ENCODE data around the gene MGAT4D. TPM values are rescaled to one million over a fixed set of nuclear protein-coding genes. Genes with fewer than 3 reads are reported as not detected.
"Not testable (repeated sequence)": the region's sequence is repeated elsewhere in the genome, so short reads cannot be mapped to it uniquely, and the experiment has no call there.

The MGAT4D gene
- total and polyA plus RNA-seq, 7 donors: not detected

DNA sequence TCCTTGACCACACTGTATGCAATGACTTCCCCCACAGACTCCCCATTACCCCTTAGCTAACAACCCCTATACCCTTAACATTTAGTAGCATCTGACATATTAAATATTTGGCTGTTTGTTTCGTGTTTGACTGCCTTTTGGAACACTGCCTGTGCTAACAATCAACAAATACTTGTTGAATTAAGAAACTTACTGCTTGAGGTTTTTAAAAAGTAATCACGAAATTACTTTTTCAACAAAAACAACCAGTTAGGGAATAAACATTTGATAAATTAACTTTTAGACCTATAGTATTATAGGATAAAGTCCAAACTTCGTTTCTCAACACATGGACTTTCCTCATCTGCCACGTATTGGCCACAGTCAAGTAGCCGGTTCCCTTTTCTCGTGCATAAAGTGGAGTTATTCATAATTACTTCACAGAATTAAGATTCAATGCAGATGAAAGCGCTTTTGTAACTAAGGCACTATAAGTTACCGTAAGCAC, 25.3 kb upstream of the MGAT4D start:
- DNase-seq: no peak
- Histone ChIP-seq H3K36me3 (ENCODE audit: insufficient read depth in 1 of 2, low read depth in 1 of 2) (peaks cover 0 to 30% of the 10 kb centered on the region in 2 donors), H3K4me3 (peak overlapping the region; percentile 100), H3K27me3 (ENCODE audit: insufficient read depth in 3 of 3, low read length in 2 of 3) (no peaks in the 10 kb centered on the region), H3K9me3 (no peaks in the 10 kb centered on the region), H3K4me1 (peaks cover 9% of the 10 kb centered on the region), H3K27ac (peak overlapping the region; percentile 92)
- TF ChIP-seq, protein P1, sequence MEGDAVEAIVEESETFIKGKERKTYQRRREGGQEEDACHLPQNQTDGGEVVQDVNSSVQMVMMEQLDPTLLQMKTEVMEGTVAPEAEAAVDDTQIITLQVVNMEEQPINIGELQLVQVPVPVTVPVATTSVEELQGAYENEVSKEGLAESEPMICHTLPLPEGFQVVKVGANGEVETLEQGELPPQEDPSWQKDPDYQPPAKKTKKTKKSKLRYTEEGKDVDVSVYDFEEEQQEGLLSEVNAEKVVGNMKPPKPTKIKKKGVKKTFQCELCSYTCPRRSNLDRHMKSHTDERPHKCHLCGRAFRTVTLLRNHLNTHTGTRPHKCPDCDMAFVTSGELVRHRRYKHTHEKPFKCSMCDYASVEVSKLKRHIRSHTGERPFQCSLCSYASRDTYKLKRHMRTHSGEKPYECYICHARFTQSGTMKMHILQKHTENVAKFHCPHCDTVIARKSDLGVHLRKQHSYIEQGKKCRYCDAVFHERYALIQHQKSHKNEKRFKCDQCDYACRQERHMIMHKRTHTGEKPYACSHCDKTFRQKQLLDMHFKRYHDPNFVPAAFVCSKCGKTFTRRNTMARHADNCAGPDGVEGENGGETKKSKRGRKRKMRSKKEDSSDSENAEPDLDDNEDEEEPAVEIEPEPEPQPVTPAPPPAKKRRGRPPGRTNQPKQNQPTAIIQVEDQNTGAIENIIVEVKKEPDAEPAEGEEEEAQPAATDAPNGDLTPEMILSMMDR (IDR thresholded peaks at IDR 0.05): no peak
- ATAC-seq: peak in 1 of 4 donors; percentile 3
- 10 to 15% (median 12%) methylated on average over 8 of the region's 8 CpGs for WGBS, 3 donors
- intact Hi-C loops (cut with DNase I): loop anchor here (5.0 to 10.0 kb wide), 3 partner anchors 149 to 329 kb away; partner anchors contain the start of gene SCOC (in 2 of the 2)

- TF ChIP-seq, protein P1 (IDR thresholded peaks at IDR 0.05): no peak
- DNase-seq (no peak), ATAC-seq (no peak)
- H3K4me1 ChIP-seq: no peaks in the 10 kb centered on the region
- no peaks in the 10 kb centered on the region for H3K27me3 ChIP-seq (ENCODE audit: insufficient read depth in 3 of 3, low read length in 2 of 3)
- intact Hi-C loops (cut with DNase I): no loop called here
- no peaks in the 10 kb centered on the region for H3K36me3 ChIP-seq (ENCODE audit: insufficient read depth in 1 of 2, low read depth in 1 of 2)
- H3K9me3 ChIP-seq: no peaks in the 10 kb centered on the region
- no peak overlapping the region for H3K27ac ChIP-seq
- 23 to 37% (median 33%) methylated on average over 1 of the region's 1 CpG for WGBS, 3 donors
- H3K4me3 ChIP-seq: no peak overlapping the region
Measured at GRCh38 chr4:140515423-140515822, 17.3 kb upstream of the MGAT4D start.

GRCh38 chr4:140513765-140514164, 15.7 kb upstream of the MGAT4D start:
- H3K36me3 ChIP-seq (ENCODE audit: insufficient read depth in 1 of 2, low read depth in 1 of 2); intact Hi-C loops (cut with DNase I); ATAC-seq; H3K9me3 ChIP-seq; H3K4me3 ChIP-seq; H3K4me1 ChIP-seq; H3K27me3 ChIP-seq (ENCODE audit: insufficient read depth in 3 of 3, low read length in 2 of 3); DNase-seq; H3K27ac ChIP-seq: not testable (repeated sequence)
- 93 to 99% (median 93%) methylated on average over 5 of the region's 5 CpGs for WGBS, 3 donors

GRCh38 chr4:140504261-140504660, 6.2 kb upstream of the MGAT4D start:
- ATAC-seq (no peak), DNase-seq (no peak)
- Histone ChIP-seq H3K27me3 (ENCODE audit: insufficient read depth in 3 of 3, low read length in 2 of 3) (peaks cover 3 to 33% (median 15%) of the 10 kb centered on the region in 3 donors), H3K9me3 (no peaks in the 10 kb centered on the region), H3K27ac (no peak overlapping the region), H3K36me3 (ENCODE audit: insufficient read depth in 1 of 2, low read depth in 1 of 2) (no peaks in the 10 kb centered on the region), H3K4me3 (no peak overlapping the region), H3K4me1 (no peaks in the 10 kb centered on the region)
- intact Hi-C loops (cut with DNase I): no loop called here
- TF ChIP-seq, protein P1 (IDR thresholded peaks at IDR 0.05): no peak

- intact Hi-C loops (cut with DNase I): no loop called here
- Histone ChIP-seq H3K9me3 (no peaks in the 10 kb centered on the region), H3K27ac (no peak overlapping the region), H3K36me3 (ENCODE audit: insufficient read depth in 1 of 2, low read depth in 1 of 2) (no peaks in the 10 kb centered on the region), H3K27me3 (ENCODE audit: insufficient read depth in 3 of 3, low read length in 2 of 3) (peaks cover 5 to 63% (median 10%) of the 10 kb centered on the region in 3 donors), H3K4me3 (no peak overlapping the region), H3K4me1 (no peaks in the 10 kb centered on the region)
- ATAC-seq: no peak
- 71 to 85% (median 75%) methylated on average over 4 of the region's 4 CpGs for WGBS, 3 donors
- DNase-seq: no peak
- TF ChIP-seq, protein P1 (IDR thresholded peaks at IDR 0.05): no peak
Measured at GRCh38 chr4:140499391-140499790, 1.3 kb upstream of the MGAT4D start.

Measured in psoas muscle (tissue), 8 donors.